K562 (cell line): ENCODE data around the gene CD14. TPM values are rescaled to one million over a fixed set of nuclear protein-coding genes. Genes with fewer than 3 reads are reported as not detected.

Source experiments
- ATAC-seq: fragments of 200-7000 bp; cut with Tn5 transposase; 3 replicates; pipeline ENCODE4 v1.9.1; 2020; ENCODE audit warnings: moderate library complexity
- BruUV-seq: library from RNA; stranded (reverse); fragments of 400-500 nt; replicated peaks from 2 replicates; lab custom pipeline; 2021; lab: Mats Ljungman, UMichigan
- CTCF ChIA-PET: fragments of 300-600 bp; formaldehyde crosslinking; extraction: SDS; loops from one replicate; lab custom pipeline; 2021; ENCODE audit warnings: low intra/inter-chr PET ratio; lab: Yijun Ruan, JAX
- POLR2A ChIA-PET: fragments of 300-600, 350-650 bp; sonication (Branson Sonifier 250); formaldehyde crosslinking; extraction: SDS; loops from one replicate; lab custom pipeline; 2021; ENCODE audit warnings: antibody characterized with exemption, inconsistent platforms; lab: Yijun Ruan, JAX
- DNase-seq, 4 experiments: peaks; one replicate each; pipeline versions ENCODE4 v3.0.0 to v3.0.0-alpha.2; 2011 to 2018; ENCODE audit warnings: low spot score in 3 of 4, mixed read lengths in 3 of 4; ENCODE audit errors: extremely low read depth in 1 of 4
- FAIRE-seq: peaks from 2 replicates; lab custom pipeline; 2011; peaks lifted over from hg19 to GRCh38; lab: Jason Lieb, UNC
- H2AFZ ChIP-seq: 2 replicates; pipeline ENCODE4 v1.6.0; 2011; ENCODE audit warnings: low read depth, low read length, control low read depth, inconsistent platforms
- H3K27ac ChIP-seq: fragments of 200-600 bp; 3 replicates; pipeline ENCODE4 v1.8.0; 2011; ENCODE audit warnings: low read depth, mild to moderate bottlenecking, control low read depth, inconsistent platforms, low read length, moderate library complexity, mixed read lengths; ENCODE audit errors: extremely low read depth
- H3K27me3 ChIP-seq, 2 experiments: fragments of 300-600 bp in 1 of 2; 2 replicates in 1 of 2; 3 replicates in 1 of 2; pipeline versions ENCODE4 v1.6.0 to v1.8.0; 2011; ENCODE audit warnings: inconsistent platforms in 2 of 2, low read length in 2 of 2, mild to moderate bottlenecking in 1 of 2, mixed read lengths in 1 of 2, moderate library complexity in 1 of 2; ENCODE audit not compliant: control insufficient read depth in 2 of 2, insufficient read depth in 2 of 2
- H3K36me3 ChIP-seq: fragments of 300-600 bp; 3 replicates; pipeline ENCODE4 v1.8.0; 2011; ENCODE audit warnings: mild to moderate bottlenecking, low read length, inconsistent platforms; ENCODE audit not compliant: control insufficient read depth, insufficient read depth
- H3K4me1 ChIP-seq, 2 experiments: fragments of 200-600 bp in 1 of 2; replicated peaks in 1 of 2; 2 replicates in 1 of 2; 3 replicates in 1 of 2; pipeline versions ENCODE4 v1.5.1 to v1.8.0; 2011; ENCODE audit warnings: inconsistent platforms in 2 of 2, low read length in 2 of 2, mild to moderate bottlenecking in 1 of 2, mixed read lengths in 1 of 2, moderate library complexity in 1 of 2; ENCODE audit not compliant: control insufficient read depth in 2 of 2, insufficient read depth in 2 of 2
- H3K4me2 ChIP-seq: 2 replicates; pipeline ENCODE4 v1.6.1; 2011; ENCODE audit warnings: low read length, control low read depth, inconsistent platforms, mixed read lengths; ENCODE audit not compliant: insufficient read depth
- H3K4me3 ChIP-seq: fragments of 200-600 bp; sonication (generic), shearing (Covaris generic); 2 replicates; pipeline ENCODE4 v1.5.1; 2016; ENCODE audit warnings: control low read depth, inconsistent platforms
- H3K79me2 ChIP-seq: fragments of 200-600 bp; 3 replicates; pipeline ENCODE4 v1.8.0; 2011; ENCODE audit warnings: low read length, inconsistent platforms; ENCODE audit not compliant: control insufficient read depth, insufficient read depth
- H3K9ac ChIP-seq, 2 experiments: 2 replicates each; pipeline versions ENCODE4 v1.6.0 to v1.6.1; 2011; ENCODE audit warnings: low read depth in 2 of 2, low read length in 2 of 2, control low read depth in 1 of 2, inconsistent platforms in 1 of 2, mild to moderate bottlenecking in 1 of 2, mixed read lengths in 1 of 2; ENCODE audit not compliant: insufficient read depth in 1 of 2
- H3K9me1 ChIP-seq: one replicate; pipeline ENCODE4 v1.6.0; 2011; ENCODE audit warnings: inconsistent platforms, mild to moderate bottlenecking, low read length, moderate library complexity; ENCODE audit not compliant: control insufficient read depth, insufficient read depth
- H3K9me3 ChIP-seq: replicated peaks from 2 replicates; pipeline ENCODE4 v1.5.1; 2011; ENCODE audit warnings: low read depth, low read length, inconsistent platforms; ENCODE audit not compliant: control insufficient read depth, insufficient read depth
- H4K20me1 ChIP-seq: replicated peaks from 2 replicates; pipeline ENCODE4 v1.6.1; 2011; ENCODE audit warnings: low read length, inconsistent platforms, mixed read lengths; ENCODE audit not compliant: control insufficient read depth, insufficient read depth
- POLR2A ChIP-seq: fragments of 450-650 bp; conservative IDR thresholded peaks from 2 replicates; pipeline ENCODE4 v1.6.1; 2016
- POLR2B ChIP-seq: fragments of 450-650 bp; IDR thresholded peaks from 2 replicates; pipeline ENCODE4 v1.6.1; 2018; ENCODE audit warnings: low read depth; ENCODE audit not compliant: partially characterized antibody
- POLR2G ChIP-seq: fragments of 200-400 bp; formaldehyde crosslinking; IDR thresholded peaks from 2 replicates; pipeline ENCODE4 v1.6.1; 2017; ENCODE audit warnings: low read depth, mild to moderate bottlenecking, antibody characterized with exemption, low read length, moderate library complexity
- RBFOX2 ChIP-seq: fragments of 200-400 bp; formaldehyde crosslinking; IDR thresholded peaks from 2 replicates; pipeline ENCODE4 v1.6.1; 2017; ENCODE audit warnings: low read depth, mild to moderate bottlenecking, low read length, moderate library complexity
- SUPT5H ChIP-seq: fragments of 450-650 bp; IDR thresholded peaks from 2 replicates; pipeline ENCODE4 v1.6.1; 2016
- THRA ChIP-seq: fragments of 450-650 bp; IDR thresholded peaks from 2 replicates; pipeline ENCODE4 v1.6.1; 2017; ENCODE audit warnings: mild to moderate bottlenecking, moderate library complexity
- WGBS: fragments of 100-300 bp; shearing (Covaris generic); methylation state at CpG from one replicate; pipeline ENCODE4 v1.1.6; 2016; ENCODE audit warnings: low coverage, mixed read lengths; ENCODE audit not compliant: insufficient coverage; ENCODE audit errors: missing lambda C conversion rate; 5-methylcytosine and 5-hydroxymethylcytosine counted together
- in situ Hi-C: fragments of 300-500 bp; cut with MboI; formaldehyde crosslinking; loops from 4 replicates; pipeline ENCODE4 v1.15.0; 2018; ENCODE audit warnings: inconsistent platforms, mixed read lengths
- intact Hi-C: fragments of 100-400 bp; cut with micrococcal nuclease; formaldehyde crosslinking; loops from 2 replicates; pipeline ENCODE4 v1.14.2; 2022
- polyA plus RNA-seq, 8 experiments: library from polyadenylated mRNA; depleted of rRNA in 4 of 8; stranded (reverse) in 5 of 8; unstranded in 3 of 8; fragments of >200 nt; fragmentation: Nextera tagmentation in 2 of 8; fragmentation: Illumina TruSeq in 1 of 8; extraction: Ambion mirVana in 2 of 8; extraction: Trizol in 1 of 8; gene quantifications; 2 replicates each; pipeline versions ENCODE4 v1.2.1 to v1.2.3, GENCODE V29; 2011 to 2014; ENCODE audit warnings: inconsistent platforms in 1 of 8, missing spikeins in 1 of 8
- total RNA-seq, 7 experiments: library from RNA; depleted of rRNA in 6 of 7; stranded (reverse); fragments of >200 nt in 6 of 7; fragmentation: Illumina TruSeq in 2 of 7; extraction: Trizol in 2 of 7; gene quantifications; 2 replicates each; pipeline versions ENCODE4 v1.2.1 to v1.2.3, GENCODE V29; 2011 to 2021; ENCODE audit warnings: low replicate concordance in 1 of 7

Gene CD14
- total and polyA plus RNA-seq, 9 of the 15 experiments (the other 6 are each of a cell fraction or from before 2014, with no cell fraction given), result 0.07 to 0.47 (median 0.14) TPM; not detected in 2

DNA sequence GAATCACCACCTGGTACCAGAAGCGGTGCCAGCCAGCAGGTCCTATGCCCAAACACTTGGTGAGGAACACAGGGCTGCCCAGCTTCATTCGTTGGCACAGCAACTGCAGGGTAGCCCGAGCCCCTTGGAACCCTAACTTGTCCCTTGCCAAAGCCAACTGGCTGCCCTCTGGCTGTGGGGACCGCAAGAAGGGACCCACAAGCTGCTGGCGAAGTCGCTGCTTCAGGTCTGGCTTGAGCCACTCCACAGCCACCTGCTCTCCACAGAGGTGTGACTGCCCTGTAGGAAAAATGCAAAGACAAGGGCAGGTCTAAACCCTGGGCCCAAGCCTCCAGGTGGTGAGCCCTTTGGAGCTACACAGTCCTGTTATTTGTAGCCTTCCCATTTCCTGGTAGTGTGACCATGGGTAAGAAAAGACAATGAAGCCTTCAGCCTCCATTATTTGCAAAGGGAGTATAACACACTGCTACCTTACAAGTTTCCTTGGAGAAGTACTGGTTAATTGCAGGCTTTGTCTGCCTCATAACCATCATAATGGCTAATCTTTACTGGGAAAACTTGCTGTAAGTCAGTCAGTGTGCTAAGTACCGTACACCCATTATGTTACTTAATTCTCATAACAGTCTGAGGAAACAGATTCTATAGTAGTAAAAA is 38.6 kb upstream of the CD14 start:
- Histone ChIP-seq H3K27me3 (no peaks in the 10 kb centered on the region), H3K27ac (no peak overlapping the region), H3K79me2 (peaks cover 16% of the 10 kb centered on the region), H3K9me3 (no peaks in the 10 kb centered on the region), H3K9me1 (no peaks in the 10 kb centered on the region), H3K4me3 (no peak overlapping the region), H3K4me1 (peaks cover 6 to 16% of the 10 kb centered on the region in 2 experiments; a peak in 3 of 5 replicates), H2AFZ (no peak overlapping the region), H3K9ac (no peak overlapping the region), H3K36me3 (peaks cover 91% of the 10 kb centered on the region), H3K4me2 (no peak overlapping the region), H4K20me1 (0 out of 2 replicates have a peak, but pooled peaks cover 3% of the 10 kb centered on the region)
- CTCF ChIA-PET, result no interaction called here
- TF ChIP-seq THRA (no peak), SUPT5H (0 out of 2 replicates have a peak, but pooled peaks have one; percentile 42), POLR2G (0 out of 2 replicates have a peak, but pooled peaks have one; percentile 49), RBFOX2 (0 out of 2 replicates have a peak, but pooled peaks have one; percentile 27), POLR2A (peak; percentile 47; the same call in 1 of the 2 replicates), POLR2B (peak; percentile 36)
- no TSS peak for BruUV-seq
- POLR2A ChIA-PET, result interaction anchor here (0.6 to 1.6 kb wide), 5 partner anchors 8 to 24 kb away, joined by 3 to 8 read pairs (median 4); partner anchors contain the start of genes IK and NDUFA2
- 97% methylated on average over 3 of the region's 7 CpGs for WGBS
- ATAC-seq (no peak; the same call in 2 of the 3 replicates), DNase-seq (no peak), FAIRE-seq (no peak)
- in situ Hi-C loops, result no loop called here
- intact Hi-C loops, result no loop called here
